GM12891 (cell line): ENCODE results near the gene CCDC134.

Experiments
- POLR2A ChIP-seq: IDR thresholded peaks from 2 replicates; pipeline ENCODE4 v1.6.1; 2011; ENCODE audit warnings: low read depth, low read length, control low read depth
- SPI1 ChIP-seq: IDR thresholded peaks from 2 replicates; pipeline ENCODE4 v1.6.1; 2011; ENCODE audit warnings: low read depth, low read length, control low read depth

- TF ChIP-seq SPI1 (no peak), POLR2A (no peak; the same call in 1 of the 2 replicates)
These were observed 762 bp upstream of the CCDC134 start for GRCh38 chr22:41799486-41800347.
